ENCODE data around the gene SLC12A7.

Gene SLC12A7

DNA sequence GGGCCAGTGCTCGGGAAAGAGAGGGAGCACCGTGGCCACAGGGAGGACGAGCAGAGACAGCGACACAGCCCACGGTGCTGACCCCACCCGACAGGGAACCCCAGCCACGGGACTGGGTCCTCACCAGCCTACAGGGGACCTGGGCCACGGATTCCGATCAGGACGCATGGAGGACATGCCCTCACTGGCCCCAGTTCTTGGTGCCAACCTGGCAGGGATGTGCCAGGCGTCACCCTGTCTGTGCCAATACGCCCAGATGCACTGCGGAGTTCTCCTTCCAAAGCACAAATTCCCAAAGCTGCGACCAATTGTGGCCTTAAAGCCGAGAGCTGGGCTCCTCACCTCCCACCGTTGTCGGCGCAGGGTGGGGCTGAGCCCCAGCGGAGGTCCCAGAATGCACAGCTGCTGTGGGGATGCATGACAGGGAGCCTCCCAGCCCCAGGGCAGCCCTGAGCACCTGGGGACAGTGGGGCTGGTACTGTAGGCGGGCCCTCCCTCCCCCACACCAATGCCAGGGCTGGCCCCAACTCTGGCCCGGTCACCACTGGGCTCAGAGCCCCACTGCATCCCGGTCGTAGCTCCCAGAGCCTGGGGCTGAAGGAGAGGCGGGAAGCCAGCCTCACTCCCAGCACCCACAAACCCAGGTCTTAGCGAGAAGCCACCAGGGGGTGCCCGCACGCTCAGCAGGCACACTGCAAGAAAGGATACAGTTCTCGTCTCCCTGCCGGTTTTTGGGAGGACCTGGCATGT, 59.0 kb downstream of the SLC12A7 start:
- H3K27me3 ChIP-seq (ENCODE audit: insufficient read depth, low read length): no peaks in the 10 kb centered on the region
- DNase-seq: no peak
- peaks cover 18 to 26% of the 10 kb centered on the region in 2 experiments for H3K36me3 ChIP-seq (ENCODE audit: control insufficient read depth in 1 of 2, insufficient read depth in 2 of 2, low read length in 2 of 2)
- H3K4ac ChIP-seq (ENCODE audit: low read depth, low read length): no peak overlapping the region
- H2AFZ ChIP-seq (ENCODE audit: insufficient read depth, low read length, poor library complexity): no peak overlapping the region
- no peak overlapping the region for H3K23ac ChIP-seq (ENCODE audit: low read length)
- H2AK5ac ChIP-seq (ENCODE audit: low read length): no peak overlapping the region
- no peak overlapping the region for H3K27ac ChIP-seq (ENCODE audit: low read depth, low read length)
- no CpG with 5 or more reads among the region's 29 CpGs for WGBS (ENCODE audit: extremely low coverage, insufficient coverage, insufficient read length)
- H3K4me3 ChIP-seq (ENCODE audit: low read depth, low read length): no peak overlapping the region
- no peak overlapping the region for H4K91ac ChIP-seq (ENCODE audit: low read depth, low read length)
- no peak overlapping the region for H4K8ac ChIP-seq (ENCODE audit: low read depth, low read length)
- H3K9ac ChIP-seq (ENCODE audit: low read length): no peak overlapping the region
- no peak overlapping the region for H3K18ac ChIP-seq (ENCODE audit: low read length)
- H3K4me1 ChIP-seq (ENCODE audit: control insufficient read depth in 1 of 2, insufficient read depth in 2 of 2, low read length in 2 of 2): no peaks in the 10 kb centered on the region
- no peak overlapping the region for H2BK5ac ChIP-seq (ENCODE audit: low read depth, low read length, poor library complexity)
- H4K12ac ChIP-seq (ENCODE audit: low read depth, low read length): no peak overlapping the region
- H3K79me2 ChIP-seq (ENCODE audit: control insufficient read depth, insufficient read depth, low read length, poor library complexity): no peaks in the 10 kb centered on the region
- H2BK12ac ChIP-seq (ENCODE audit: low read length): no peak overlapping the region
- H3K79me1 ChIP-seq (ENCODE audit: low read length): no peaks in the 10 kb centered on the region
- no peak overlapping the region for H3K14ac ChIP-seq (ENCODE audit: low read length)
- H3K9me3 ChIP-seq (ENCODE audit: insufficient read depth, low read depth, low read length): peaks cover 3% of the 10 kb centered on the region
- no peak overlapping the region for H3K4me2 ChIP-seq (ENCODE audit: low read length)
- H2BK120ac ChIP-seq (ENCODE audit: insufficient read depth, low read length, poor library complexity): no peak overlapping the region

DNA sequence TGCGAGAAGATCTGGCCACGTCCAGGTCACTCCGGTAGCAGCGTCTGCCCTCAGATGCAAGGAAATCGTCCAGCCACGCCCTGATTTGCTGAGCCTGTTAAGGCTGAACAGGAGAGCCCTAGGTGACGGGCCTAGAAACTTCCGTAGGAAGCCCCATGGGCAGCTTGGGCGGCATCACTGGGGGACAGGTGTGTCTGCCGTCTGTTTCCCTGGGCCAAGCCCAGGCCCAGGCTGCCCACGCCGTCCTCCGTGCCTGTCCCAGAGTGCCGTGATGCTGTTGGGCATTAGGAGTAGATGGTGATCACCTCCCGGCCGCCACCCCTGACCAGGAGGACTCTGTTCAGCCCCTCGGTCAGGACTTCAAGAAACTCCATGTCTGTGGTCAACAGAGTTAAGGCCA, 59.8 kb downstream of the SLC12A7 start:
- H3K23ac ChIP-seq (ENCODE audit: low read length): no peak overlapping the region
- no peak overlapping the region for H3K4me2 ChIP-seq (ENCODE audit: low read length)
- no CpG with 5 or more reads among the region's 17 CpGs for WGBS (ENCODE audit: extremely low coverage, insufficient coverage, insufficient read length)
- H3K4ac ChIP-seq (ENCODE audit: low read depth, low read length): no peak overlapping the region
- H2BK12ac ChIP-seq (ENCODE audit: low read length): no peak overlapping the region
- no peak overlapping the region for H3K27ac ChIP-seq (ENCODE audit: low read depth, low read length)
- peaks cover 17 to 26% of the 10 kb centered on the region in 2 experiments for H3K36me3 ChIP-seq (ENCODE audit: control insufficient read depth in 1 of 2, insufficient read depth in 2 of 2, low read length in 2 of 2)
- no peak overlapping the region for H3K4me3 ChIP-seq (ENCODE audit: low read depth, low read length)
- no peaks in the 10 kb centered on the region for H3K79me2 ChIP-seq (ENCODE audit: control insufficient read depth, insufficient read depth, low read length, poor library complexity)
- H3K27me3 ChIP-seq (ENCODE audit: insufficient read depth, low read length): no peaks in the 10 kb centered on the region
- no peak overlapping the region for H4K91ac ChIP-seq (ENCODE audit: low read depth, low read length)
- no peak overlapping the region for H4K8ac ChIP-seq (ENCODE audit: low read depth, low read length)
- H3K79me1 ChIP-seq (ENCODE audit: low read length): no peaks in the 10 kb centered on the region
- H3K9me3 ChIP-seq (ENCODE audit: insufficient read depth, low read depth, low read length): peaks cover 7% of the 10 kb centered on the region
- H3K18ac ChIP-seq (ENCODE audit: low read length): no peak overlapping the region
- H2AK5ac ChIP-seq (ENCODE audit: low read length): no peak overlapping the region
- no peaks in the 10 kb centered on the region for H3K4me1 ChIP-seq (ENCODE audit: control insufficient read depth in 1 of 2, insufficient read depth in 2 of 2, low read length in 2 of 2)
- no peak overlapping the region for H2AFZ ChIP-seq (ENCODE audit: insufficient read depth, low read length, poor library complexity)
- no peak overlapping the region for H4K12ac ChIP-seq (ENCODE audit: low read depth, low read length)
- no peak overlapping the region for H3K14ac ChIP-seq (ENCODE audit: low read length)
- no peak overlapping the region for H2BK5ac ChIP-seq (ENCODE audit: low read depth, low read length, poor library complexity)
- H2BK120ac ChIP-seq (ENCODE audit: insufficient read depth, low read length, poor library complexity): no peak overlapping the region
- no peak overlapping the region for H3K9ac ChIP-seq (ENCODE audit: low read length)
- no peak for DNase-seq

DNA sequence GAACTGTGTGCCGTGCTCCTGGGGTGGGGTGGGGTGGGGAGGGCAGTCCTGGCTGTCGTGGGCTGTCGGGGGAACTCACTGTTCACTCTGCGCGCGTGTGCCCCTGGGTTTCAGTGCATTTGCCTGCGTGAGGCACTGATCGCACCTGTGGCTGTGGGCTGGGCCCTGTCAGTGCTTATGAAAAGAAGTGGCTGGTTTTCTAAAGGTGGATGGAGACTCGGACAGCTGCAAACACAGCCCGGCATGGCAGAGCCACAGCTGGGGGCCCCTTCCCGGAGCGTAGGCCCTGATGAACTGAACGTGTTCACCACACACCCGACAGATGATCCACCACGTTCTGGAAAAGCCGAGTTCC, 60.5 kb downstream of the SLC12A7 start:
- Histone ChIP-seq H2BK5ac (ENCODE audit: low read depth, low read length, poor library complexity) (no peak overlapping the region), H3K4ac (ENCODE audit: low read depth, low read length) (no peak overlapping the region), H3K79me1 (ENCODE audit: low read length) (no peaks in the 10 kb centered on the region), H3K23ac (ENCODE audit: low read length) (no peak overlapping the region), H4K12ac (ENCODE audit: low read depth, low read length) (no peak overlapping the region), H3K36me3 (ENCODE audit: control insufficient read depth in 1 of 2, insufficient read depth in 2 of 2, low read length in 2 of 2) (peaks cover 13 to 23% of the 10 kb centered on the region in 2 experiments), H4K8ac (ENCODE audit: low read depth, low read length) (no peak overlapping the region), H4K91ac (ENCODE audit: low read depth, low read length) (no peak overlapping the region), H3K9ac (ENCODE audit: low read length) (no peak overlapping the region), H3K14ac (ENCODE audit: low read length) (no peak overlapping the region), H3K27ac (ENCODE audit: low read depth, low read length) (no peak overlapping the region), H3K18ac (ENCODE audit: low read length) (no peak overlapping the region), H3K4me2 (ENCODE audit: low read length) (no peak overlapping the region), H3K4me1 (ENCODE audit: control insufficient read depth in 1 of 2, insufficient read depth in 2 of 2, low read length in 2 of 2) (no peaks in the 10 kb centered on the region), H2AFZ (ENCODE audit: insufficient read depth, low read length, poor library complexity) (no peak overlapping the region), H3K4me3 (ENCODE audit: low read depth, low read length) (no peak overlapping the region), H3K79me2 (ENCODE audit: control insufficient read depth, insufficient read depth, low read length, poor library complexity) (no peaks in the 10 kb centered on the region), H3K9me3 (ENCODE audit: insufficient read depth, low read depth, low read length) (peaks cover 10% of the 10 kb centered on the region), H2AK5ac (ENCODE audit: low read length) (no peak overlapping the region), H2BK12ac (ENCODE audit: low read length) (no peak overlapping the region), H3K27me3 (ENCODE audit: insufficient read depth, low read length) (no peaks in the 10 kb centered on the region), H2BK120ac (ENCODE audit: insufficient read depth, low read length, poor library complexity) (no peak overlapping the region)
- DNase-seq: no peak
- no CpG with 5 or more reads among the region's 16 CpGs for WGBS (ENCODE audit: extremely low coverage, insufficient coverage, insufficient read length)

DNA sequence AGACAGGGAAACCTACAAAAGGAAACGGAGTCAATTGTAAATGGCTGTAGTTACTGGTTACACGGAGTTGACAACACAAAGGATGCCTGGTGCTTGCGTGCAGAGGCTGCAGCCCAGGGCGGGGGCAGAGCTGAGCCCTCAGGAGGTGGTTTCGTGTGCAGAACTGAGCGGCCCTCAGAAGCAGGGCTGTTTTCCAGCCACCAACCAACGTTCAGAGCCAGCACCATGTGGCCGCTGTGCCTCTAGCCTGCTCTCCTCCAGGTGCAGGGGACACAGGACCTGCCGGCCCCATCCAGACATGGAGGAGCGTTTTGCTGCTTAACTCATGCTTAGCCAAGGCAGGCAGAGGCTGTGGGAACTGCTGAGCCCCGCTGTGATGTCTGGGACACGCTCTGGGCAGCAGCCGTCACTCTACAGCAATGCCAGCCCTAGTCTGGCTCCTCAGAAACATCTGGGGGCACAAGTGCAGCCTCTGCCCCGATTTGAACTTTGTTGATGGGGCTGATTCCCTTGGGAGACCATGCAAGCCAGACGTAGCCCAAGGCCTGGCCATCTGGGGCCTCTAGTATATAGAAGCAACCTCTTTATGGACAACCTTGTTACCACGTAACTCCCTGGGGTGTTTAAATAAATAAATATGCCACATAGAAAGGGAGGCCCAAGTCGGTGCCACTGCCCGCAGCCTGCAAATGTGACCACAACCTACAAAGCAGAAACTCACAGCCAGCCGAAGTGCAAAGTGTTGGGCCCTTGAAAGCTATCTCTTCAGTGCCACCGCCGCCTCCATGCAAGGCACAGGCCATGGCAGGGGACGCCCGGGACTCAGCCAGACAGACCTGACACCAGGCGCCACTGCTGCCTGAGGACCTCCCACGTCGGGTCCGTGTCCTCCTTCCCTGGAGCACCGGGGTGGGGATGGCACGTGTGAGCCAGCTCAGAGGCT, 61.2 kb downstream of the SLC12A7 start:
- no peak overlapping the region for H2AK5ac ChIP-seq (ENCODE audit: low read length)
- peaks cover 10 to 19% of the 10 kb centered on the region in 2 experiments for H3K36me3 ChIP-seq (ENCODE audit: control insufficient read depth in 1 of 2, insufficient read depth in 2 of 2, low read length in 2 of 2)
- no peak overlapping the region for H4K8ac ChIP-seq (ENCODE audit: low read depth, low read length)
- DNase-seq: no peak
- H3K9me3 ChIP-seq (ENCODE audit: insufficient read depth, low read depth, low read length): peaks cover 17% of the 10 kb centered on the region
- H3K23ac ChIP-seq (ENCODE audit: low read length): no peak overlapping the region
- no peak overlapping the region for H2BK120ac ChIP-seq (ENCODE audit: insufficient read depth, low read length, poor library complexity)
- H4K12ac ChIP-seq (ENCODE audit: low read depth, low read length): no peak overlapping the region
- no peak overlapping the region for H3K9ac ChIP-seq (ENCODE audit: low read length)
- no peak overlapping the region for H3K14ac ChIP-seq (ENCODE audit: low read length)
- no peak overlapping the region for H3K4ac ChIP-seq (ENCODE audit: low read depth, low read length)
- no peaks in the 10 kb centered on the region for H3K27me3 ChIP-seq (ENCODE audit: insufficient read depth, low read length)
- no peak overlapping the region for H3K4me3 ChIP-seq (ENCODE audit: low read depth, low read length)
- H2BK12ac ChIP-seq (ENCODE audit: low read length): no peak overlapping the region
- no peaks in the 10 kb centered on the region for H3K79me2 ChIP-seq (ENCODE audit: control insufficient read depth, insufficient read depth, low read length, poor library complexity)
- WGBS (ENCODE audit: extremely low coverage, insufficient coverage, insufficient read length): no CpG with 5 or more reads among the region's 29 CpGs
- H4K91ac ChIP-seq (ENCODE audit: low read depth, low read length): no peak overlapping the region
- no peak overlapping the region for H3K4me2 ChIP-seq (ENCODE audit: low read length)
- H3K27ac ChIP-seq (ENCODE audit: low read depth, low read length): no peak overlapping the region
- H2AFZ ChIP-seq (ENCODE audit: insufficient read depth, low read length, poor library complexity): no peak overlapping the region
- no peaks in the 10 kb centered on the region for H3K79me1 ChIP-seq (ENCODE audit: low read length)
- no peaks in the 10 kb centered on the region for H3K4me1 ChIP-seq (ENCODE audit: control insufficient read depth in 1 of 2, insufficient read depth in 2 of 2, low read length in 2 of 2)
- no peak overlapping the region for H3K18ac ChIP-seq (ENCODE audit: low read length)
- no peak overlapping the region for H2BK5ac ChIP-seq (ENCODE audit: low read depth, low read length, poor library complexity)

All from trophoblast cell (in vitro differentiated cells and primary cell).